Activated CD4-positive, alpha-beta T cell treated with anti-CD3 and anti-CD28 coated beads, Interleukin-2, amount 10 ng/mL, durations not matched to agents 24 days and 14 days (primary cell): ENCODE measurements around the gene IRX4. TPM values are rescaled to one million over a fixed set of nuclear protein-coding genes. Genes with fewer than 3 reads are reported as not detected.

Source experiments
- DNase-seq: peaks from one replicate; pipeline ENCODE4 v3.0.0; 2022
- H3K27ac Mint-ChIP-seq: one replicate; pipeline ENCODE4 v1.8.0; 2022; ENCODE audit warnings: mild to moderate bottlenecking, mixed read lengths
- H3K27me3 Mint-ChIP-seq: one replicate; pipeline ENCODE4 v1.8.0; 2022; ENCODE audit warnings: mixed read lengths
- H3K36me3 Mint-ChIP-seq: one replicate; pipeline ENCODE4 v1.8.0; 2022; ENCODE audit warnings: low read depth, mild to moderate bottlenecking, mixed read lengths
- H3K4me1 Mint-ChIP-seq: one replicate; pipeline ENCODE4 v1.8.0; 2021; ENCODE audit warnings: mixed read lengths
- H3K4me3 Mint-ChIP-seq: one replicate; pipeline ENCODE4 v1.8.0; 2022; ENCODE audit warnings: mild to moderate bottlenecking, moderate library complexity, mixed read lengths
- H3K9me3 Mint-ChIP-seq: one replicate; pipeline ENCODE4 v1.8.0; 2021; ENCODE audit warnings: mixed read lengths
- intact Hi-C: fragments of 100-400 bp; cut with micrococcal nuclease; formaldehyde crosslinking; loops from one replicate; pipeline ENCODE4 v1.15.1; 2023
- total RNA-seq: library from RNA; stranded (reverse); gene quantifications from 2 replicates; pipeline ENCODE4 v1.2.3, GENCODE V29; 2022

Gene IRX4
- total RNA-seq = not detected in 2 replicates

GRCh38 chr5:1882337-1883119 lies at the start of gene IRX4:
TSS of gene IRX4 (minus strand) at chr5:1882925. CDS start at chr5:1882647, 278 bp downstream.
- peak within 1 kb of the TSS; percentile 41 for H3K27ac Mint-ChIP-seq
- no peak within 1 kb of the TSS for H3K4me3 Mint-ChIP-seq
- H3K4me1 Mint-ChIP-seq = peaks cover 4% of the 10 kb centered on the region
- peaks cover 47% of the 10 kb centered on the region for H3K27me3 Mint-ChIP-seq
- intact Hi-C loops = loop anchor here (5.0 kb wide), 1 partner anchor 870 kb away; the partner anchor contains the start of gene IRX2
- peaks cover 2% of the 10 kb centered on the region for H3K36me3 Mint-ChIP-seq
- H3K9me3 Mint-ChIP-seq = no peaks in the 10 kb centered on the region
- no peak for DNase-seq

DNA sequence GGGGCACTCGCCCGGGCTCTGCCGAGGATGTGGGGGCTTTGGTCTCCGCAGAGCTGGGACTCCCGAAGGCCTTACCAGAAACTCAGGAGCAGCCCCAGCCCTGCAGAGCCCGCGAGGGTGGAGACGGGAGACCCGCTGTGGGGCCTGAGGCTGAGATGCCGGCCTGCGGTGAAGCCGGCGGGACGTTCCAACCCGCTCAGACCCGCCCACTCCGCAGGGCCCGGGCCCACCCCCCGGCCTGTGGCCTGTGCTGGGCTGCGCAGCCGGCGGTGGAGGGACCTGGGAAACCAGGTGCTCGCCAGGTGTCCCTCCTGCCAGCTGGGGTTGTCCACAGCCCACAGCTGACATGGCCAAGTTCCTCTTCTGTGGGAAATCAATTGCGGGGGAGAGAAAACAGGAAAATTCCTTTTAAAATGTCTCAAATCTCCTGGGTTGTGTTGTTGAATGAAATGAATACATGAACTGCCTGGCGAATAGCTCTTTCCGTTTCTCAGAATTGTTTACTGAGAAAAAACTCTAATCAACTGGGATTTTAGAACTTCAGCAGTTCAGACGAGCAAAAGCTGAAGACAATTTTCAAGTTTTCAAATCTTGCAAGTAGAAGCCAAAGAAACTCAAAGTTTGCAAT lies 49.0 kb upstream of the IRX4 start:
- Mint-ChIP-seq H3K9me3 (no peaks in the 10 kb centered on the region), H3K4me3 (no peak overlapping the region), H3K27ac (no peak overlapping the region), H3K36me3 (no peaks in the 10 kb centered on the region), H3K4me1 (no peaks in the 10 kb centered on the region), H3K27me3 (peaks cover 28% of the 10 kb centered on the region)
- intact Hi-C loops = no loop called here
- no peak for DNase-seq

GRCh38 chr5:1930880-1931603 lies 48.3 kb upstream of the IRX4 start:
- H3K36me3 Mint-ChIP-seq = no peaks in the 10 kb centered on the region
- H3K27ac Mint-ChIP-seq = no peak overlapping the region
- H3K27me3 Mint-ChIP-seq = peaks cover 22% of the 10 kb centered on the region
- H3K4me1 Mint-ChIP-seq = no peaks in the 10 kb centered on the region
- no peaks in the 10 kb centered on the region for H3K9me3 Mint-ChIP-seq
- DNase-seq = no peak
- intact Hi-C loops = no loop called here
- H3K4me3 Mint-ChIP-seq = no peak overlapping the region

DNA sequence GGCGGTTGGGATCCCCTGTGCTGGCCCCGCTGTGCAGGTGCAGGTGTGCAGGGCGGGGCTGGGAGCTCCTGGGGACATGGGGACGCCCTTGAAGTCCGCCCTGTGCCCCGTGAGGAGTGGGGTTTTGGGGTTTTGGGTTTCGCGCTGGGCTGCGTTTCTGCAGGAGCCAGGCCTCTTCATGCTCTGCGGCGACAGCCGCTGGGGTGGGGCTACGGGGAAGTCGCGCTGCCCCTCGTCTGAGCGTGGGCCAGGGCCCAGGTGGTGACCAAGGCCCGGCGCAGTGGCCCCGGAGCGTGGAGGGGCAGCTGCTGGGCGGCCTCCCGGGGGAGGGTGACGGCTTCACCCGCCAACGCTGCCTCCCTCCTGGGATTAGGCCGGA lies 47.8 kb upstream of the IRX4 start:
- Mint-ChIP-seq H3K9me3 (no peaks in the 10 kb centered on the region), H3K27me3 (peaks cover 22% of the 10 kb centered on the region), H3K4me3 (no peak overlapping the region), H3K4me1 (no peaks in the 10 kb centered on the region), H3K27ac (no peak overlapping the region), H3K36me3 (no peaks in the 10 kb centered on the region)
- intact Hi-C loops = no loop called here
- DNase-seq = no peak

DNA sequence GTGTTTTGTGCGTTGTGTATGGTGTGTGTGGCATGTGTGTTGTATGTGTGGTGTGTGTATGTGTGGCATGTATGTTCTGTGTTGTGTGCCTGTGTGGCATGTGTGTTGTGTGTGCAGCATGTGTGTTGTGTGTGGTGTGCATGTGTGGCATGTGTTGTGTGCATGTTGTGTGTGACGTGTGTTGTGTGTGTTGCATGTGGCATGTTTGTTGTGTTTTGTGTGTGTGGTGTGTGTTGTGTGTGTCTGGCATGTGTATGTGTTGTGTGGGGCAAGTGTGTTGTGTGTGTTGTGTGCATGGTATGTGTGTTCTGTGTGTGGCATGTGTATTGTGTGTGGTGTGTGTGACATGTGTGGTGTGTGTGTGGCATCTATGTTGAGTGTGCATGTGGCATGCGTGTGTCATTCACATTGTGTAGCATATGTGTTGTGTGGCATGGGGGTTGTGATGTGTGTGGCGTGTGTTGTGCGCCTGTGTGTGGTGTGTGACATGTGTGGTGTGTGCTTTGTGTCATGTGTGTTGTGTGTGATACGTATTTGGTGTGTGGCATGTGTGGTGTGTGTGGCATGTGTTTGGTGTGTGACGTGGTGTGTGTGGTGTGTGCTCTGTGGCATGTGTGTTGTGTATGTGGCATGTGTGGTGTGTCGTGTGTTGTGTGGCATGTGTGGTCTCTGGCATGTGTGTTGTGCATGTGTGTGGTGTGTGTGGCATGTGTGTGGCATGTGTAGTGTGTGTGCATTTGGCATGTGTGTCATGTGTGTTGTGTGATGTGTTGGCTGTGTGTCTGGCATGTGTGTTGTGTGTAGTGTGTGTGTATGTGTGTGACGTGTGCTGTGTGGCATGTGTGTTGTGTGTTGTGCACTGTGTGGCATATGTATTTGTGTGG lies 46.6 kb upstream of the IRX4 start:
- Mint-ChIP-seq H3K27ac (no peak overlapping the region), H3K27me3 (peaks cover 20% of the 10 kb centered on the region)
- intact Hi-C loops = no loop called here

GRCh38 chr5:1926471-1927341 lies 44.0 kb upstream of the IRX4 start:
- Mint-ChIP-seq H3K27me3 (peaks cover 6% of the 10 kb centered on the region), H3K9me3 (no peaks in the 10 kb centered on the region), H3K4me1 (no peaks in the 10 kb centered on the region), H3K4me3 (no peak overlapping the region), H3K27ac (no peak overlapping the region), H3K36me3 (no peaks in the 10 kb centered on the region)
- intact Hi-C loops = no loop called here
- no peak for DNase-seq

More for the DNA sequence above, 46.6 kb upstream of the IRX4 start:
- no peaks in the 10 kb centered on the region for H3K9me3 Mint-ChIP-seq
- H3K4me3 Mint-ChIP-seq = no peak overlapping the region
- H3K36me3 Mint-ChIP-seq = no peaks in the 10 kb centered on the region
- H3K4me1 Mint-ChIP-seq = no peaks in the 10 kb centered on the region
- no peak for DNase-seq

GRCh38 chr5:1926071-1926440 lies 43.3 kb upstream of the IRX4 start:
- no peak for DNase-seq
- Mint-ChIP-seq H3K4me1 (no peaks in the 10 kb centered on the region), H3K4me3 (no peak overlapping the region), H3K27ac (no peak overlapping the region), H3K27me3 (peaks cover 3% of the 10 kb centered on the region), H3K36me3 (no peaks in the 10 kb centered on the region), H3K9me3 (no peaks in the 10 kb centered on the region)
- intact Hi-C loops = no loop called here

GRCh38 chr5:1925111-1926070 lies 42.7 kb upstream of the IRX4 start:
- no peaks in the 10 kb centered on the region for H3K9me3 Mint-ChIP-seq
- no peak overlapping the region for H3K4me3 Mint-ChIP-seq

DNA sequence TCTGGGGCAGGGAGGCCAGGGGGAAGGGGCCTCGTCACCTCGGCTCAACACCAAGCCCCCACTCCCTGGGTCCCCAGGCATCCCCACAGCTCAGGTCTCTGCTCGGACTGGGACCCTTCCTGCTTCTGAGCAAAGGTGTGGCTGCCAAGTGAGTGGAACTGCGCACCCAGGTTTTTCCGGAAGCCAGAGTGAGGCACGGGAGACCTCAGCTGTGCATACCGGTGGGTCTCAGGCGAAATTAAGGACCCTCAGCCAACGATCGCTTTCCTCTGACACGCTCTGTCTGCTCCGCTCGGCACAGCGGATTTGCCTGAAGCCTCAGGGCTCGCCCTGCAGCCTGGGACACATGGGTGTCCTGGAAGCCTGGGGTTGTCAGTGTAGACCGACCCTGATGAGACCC lies 41.0 kb upstream of the IRX4 start:
- no peaks in the 10 kb centered on the region for H3K4me1 Mint-ChIP-seq
- H3K4me3 Mint-ChIP-seq = no peak overlapping the region
- no peak overlapping the region for H3K27ac Mint-ChIP-seq
- H3K36me3 Mint-ChIP-seq = no peaks in the 10 kb centered on the region
- no peaks in the 10 kb centered on the region for H3K9me3 Mint-ChIP-seq
- peaks cover 3% of the 10 kb centered on the region for H3K27me3 Mint-ChIP-seq
- DNase-seq = no peak
- intact Hi-C loops = no loop called here

More at GRCh38 chr5:1925111-1926070, 42.7 kb upstream of the IRX4 start:
- intact Hi-C loops = no loop called here
- no peak for DNase-seq
- Mint-ChIP-seq H3K27me3 (peaks cover 3% of the 10 kb centered on the region), H3K4me1 (no peaks in the 10 kb centered on the region), H3K27ac (no peak overlapping the region), H3K36me3 (no peaks in the 10 kb centered on the region)

DNA sequence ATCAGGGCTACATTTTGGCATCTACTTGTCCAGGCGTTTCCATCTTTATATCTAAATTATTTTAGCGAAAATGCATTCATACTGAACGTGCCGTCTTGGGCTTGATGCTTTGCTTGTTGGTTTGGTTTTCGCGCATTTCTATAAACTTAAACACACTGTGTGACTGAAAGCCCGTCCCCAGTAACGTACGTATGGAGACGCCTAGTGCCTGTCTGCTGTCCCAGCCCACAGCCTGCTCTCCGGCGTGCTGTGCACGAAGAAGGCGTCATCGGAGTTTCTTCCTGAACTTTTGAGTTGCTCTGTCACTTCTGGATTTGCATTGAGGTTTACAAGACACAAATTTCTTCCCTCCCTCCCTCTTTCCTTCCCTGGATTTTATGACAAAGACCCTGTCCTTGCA lies 40.6 kb upstream of the IRX4 start:
- H3K4me3 Mint-ChIP-seq = no peak overlapping the region
- H3K9me3 Mint-ChIP-seq = no peaks in the 10 kb centered on the region
- H3K27me3 Mint-ChIP-seq = peaks cover 3% of the 10 kb centered on the region
- intact Hi-C loops = no loop called here
- no peak overlapping the region for H3K27ac Mint-ChIP-seq
- H3K36me3 Mint-ChIP-seq = no peaks in the 10 kb centered on the region
- no peaks in the 10 kb centered on the region for H3K4me1 Mint-ChIP-seq
- DNase-seq = no peak

GRCh38 chr5:1921711-1922110 lies 39.0 kb upstream of the IRX4 start:
- Mint-ChIP-seq H3K9me3 (no peaks in the 10 kb centered on the region), H3K4me3 (no peak overlapping the region), H3K27ac (no peak overlapping the region), H3K27me3 (no peaks in the 10 kb centered on the region), H3K4me1 (no peaks in the 10 kb centered on the region), H3K36me3 (no peaks in the 10 kb centered on the region)
- intact Hi-C loops = no loop called here
- DNase-seq = no peak

- intact Hi-C loops = no loop called here
- H3K27ac Mint-ChIP-seq = no peak overlapping the region
- H3K36me3 Mint-ChIP-seq = no peaks in the 10 kb centered on the region
- H3K9me3 Mint-ChIP-seq = no peaks in the 10 kb centered on the region
- H3K4me1 Mint-ChIP-seq = no peaks in the 10 kb centered on the region
- no peak overlapping the region for H3K4me3 Mint-ChIP-seq
- no peaks in the 10 kb centered on the region for H3K27me3 Mint-ChIP-seq
- DNase-seq = no peak
Measured at GRCh38 chr5:1919750-1920149, 37.0 kb upstream of the IRX4 start.
